Small intestine (tissue), 7 donors: ENCODE data around the gene GALNT15. TPM values are rescaled to one million over a fixed set of nuclear protein-coding genes. Genes with fewer than 3 reads are reported as not detected.
A peak's percentile ranks its signal among the peaks of the same experiment; 100 is the strongest.

Experiments used
- DNase-seq, 2 donors: peaks; one replicate each; pipeline versions ENCODE4 v3.0.0 to v3.0.0-alpha.2; 2013
- FAIRE-seq: peaks from 2 replicates; lab custom pipeline; 2012; peaks lifted over from hg19 to GRCh38; lab: Jason Lieb, UNC
- H3K27ac ChIP-seq, 3 donors: one replicate each; pipeline ENCODE4 v1.5.1; 2013; ENCODE audit warnings: low read length in 2 of 3, mild to moderate bottlenecking in 2 of 3, control low read depth in 1 of 3, inconsistent platforms in 1 of 3, low read depth in 1 of 3, moderate library complexity in 1 of 3
- H3K27me3 ChIP-seq, 3 donors: one replicate each; pipeline ENCODE4 v1.6.1; 2013; ENCODE audit warnings: low read length in 3 of 3, inconsistent platforms in 1 of 3; ENCODE audit not compliant: control insufficient read depth in 3 of 3, insufficient read depth in 3 of 3
- H3K36me3 ChIP-seq, 3 donors: one replicate each; pipeline ENCODE4 v1.6.1; 2013; ENCODE audit warnings: low read length in 3 of 3, inconsistent platforms in 1 of 3, low read depth in 1 of 3, mild to moderate bottlenecking in 1 of 3, moderate library complexity in 1 of 3; ENCODE audit not compliant: control insufficient read depth in 3 of 3, insufficient read depth in 2 of 3
- H3K4me1 ChIP-seq, 3 donors: one replicate each; pipeline ENCODE4 v1.6.1; 2013; ENCODE audit warnings: low read length in 2 of 3, inconsistent platforms in 1 of 3, low read depth in 1 of 3, mild to moderate bottlenecking in 1 of 3, moderate library complexity in 1 of 3; ENCODE audit not compliant: control insufficient read depth in 3 of 3, insufficient read depth in 2 of 3
- H3K4me3 ChIP-seq, 3 donors: one replicate each; pipeline ENCODE4 v1.5.1; 2013; ENCODE audit warnings: low read length in 3 of 3, control low read depth in 1 of 3, inconsistent platforms in 1 of 3, low read depth in 1 of 3, mild to moderate bottlenecking in 1 of 3, moderate library complexity in 1 of 3
- H3K9me3 ChIP-seq, 2 donors: one replicate each; pipeline ENCODE4 v1.6.1; 2013; ENCODE audit warnings: low read depth in 1 of 2, low read length in 1 of 2; ENCODE audit not compliant: control insufficient read depth in 2 of 2, insufficient read depth in 1 of 2
- WGBS, 3 donors: extraction: QIAGEN DNeasy Blood & Tissue Kit; methylation state at CpG; one replicate each; pipeline ENCODE4 v1.1.7; 2013; 5-methylcytosine and 5-hydroxymethylcytosine counted together
- polyA plus RNA-seq, 4 donors: library from polyadenylated mRNA; stranded (reverse) in 3 of 4; unstranded in 1 of 4; fragments of 200-250 nt in 3 of 4; fragments of 120-200 nt in 1 of 4; gene quantifications; one replicate each; pipeline versions ENCODE4 v1.2.1 to v1.2.3, GENCODE V29; 2013
- donor health status: healthy with polysubstance abuse.
- donor health status: control.
- donor health status: control.
- donor health status: Bipolar disorder and iron deficiency.
- donor health status: healthy.

GALNT15 gene
- polyA plus RNA-seq, 4 donors = 0.41 to 29.5 (median 0.88) TPM

DNA sequence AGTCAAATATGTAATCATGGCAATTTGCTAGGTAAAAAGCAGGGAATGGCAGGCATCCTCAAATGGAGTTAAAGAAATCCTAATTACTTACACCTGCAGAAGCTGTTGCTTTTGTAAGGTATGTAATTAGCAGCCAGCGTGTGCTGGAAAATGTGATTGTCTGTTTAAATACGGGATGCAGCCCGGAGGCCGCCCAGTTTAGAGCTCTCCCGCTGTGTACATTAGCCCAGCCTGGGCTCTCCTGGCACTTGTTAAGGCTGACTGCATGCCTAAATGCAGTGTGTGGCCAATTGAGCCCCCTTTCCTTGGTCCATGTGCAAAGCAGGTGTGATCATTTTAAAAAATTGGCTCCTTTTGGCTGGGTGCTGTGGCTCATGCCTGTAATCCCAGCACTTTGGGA lies 81.2 kb downstream of the GALNT15 start:
- H3K4me3 ChIP-seq = no peak overlapping the region
- H3K9me3 ChIP-seq = peaks cover 0 to 2% of the 10 kb centered on the region in 2 donors
- WGBS, 3 donors = 89 to 98% (median 92%) methylated on average over 5 of the region's 5 CpGs
- peaks cover 4 to 5% (median 4%) of the 10 kb centered on the region in 3 donors for H3K36me3 ChIP-seq
- no peak for DNase-seq
- no peaks in the 10 kb centered on the region for H3K27me3 ChIP-seq
- FAIRE-seq = no peak
- no peak overlapping the region for H3K27ac ChIP-seq
- peaks cover 0 to 20% (median 7%) of the 10 kb centered on the region in 3 donors for H3K4me1 ChIP-seq

DNA sequence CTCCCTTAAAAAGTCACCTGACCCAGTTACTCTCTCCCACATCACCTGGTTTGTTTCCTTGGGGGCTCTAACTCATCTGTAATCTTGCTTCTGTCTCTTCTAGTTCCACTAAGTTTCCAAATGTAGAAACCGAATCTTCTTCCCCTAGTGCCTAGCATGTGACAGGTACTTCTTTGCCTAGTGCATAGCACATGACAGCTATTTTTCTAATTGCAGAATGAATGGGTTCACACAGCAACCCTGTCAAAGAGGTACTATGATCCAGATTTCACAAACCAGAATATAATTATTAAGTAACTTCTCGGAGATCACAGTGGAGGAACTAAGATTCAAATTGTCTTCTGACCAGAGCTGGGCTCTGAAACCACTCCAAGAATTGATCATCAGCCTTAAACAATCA lies 82.8 kb downstream of the GALNT15 start:
- 88 to 91% (median 90%) methylated on average over 2 of the region's 2 CpGs for WGBS, 3 donors
- Histone ChIP-seq H3K4me1 (peaks cover 0 to 9% (median 2%) of the 10 kb centered on the region in 3 donors), H3K9me3 (peaks cover 0 to 2% of the 10 kb centered on the region in 2 donors), H3K4me3 (no peak overlapping the region), H3K27ac (no peak overlapping the region), H3K36me3 (peaks cover 4 to 10% (median 4%) of the 10 kb centered on the region in 3 donors), H3K27me3 (no peaks in the 10 kb centered on the region)
- FAIRE-seq (no peak), DNase-seq (no peak)

DNA sequence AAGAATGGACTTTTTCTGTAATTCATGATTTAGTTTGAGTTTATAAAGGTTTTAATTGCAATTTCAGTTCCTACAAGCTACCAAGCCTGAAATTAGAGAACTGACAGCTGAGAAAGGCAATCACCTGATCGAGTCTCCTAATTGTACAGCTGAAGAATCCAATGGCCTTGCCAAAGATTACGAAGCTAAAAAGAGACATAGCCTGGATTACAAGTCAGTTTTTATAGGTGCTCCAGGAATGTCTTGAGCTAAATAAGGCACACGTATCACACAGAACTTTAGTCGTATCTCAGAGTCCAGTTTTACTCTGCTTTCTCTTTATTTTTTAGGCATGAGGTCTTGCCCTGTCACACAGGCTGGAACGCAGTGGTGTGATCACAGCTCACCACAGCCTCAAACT lies 83.7 kb downstream of the GALNT15 start:
- peaks cover 0 to 4% (median 2%) of the 10 kb centered on the region in 3 donors for H3K4me1 ChIP-seq
- WGBS, 3 donors = 80 to 85% (median 82%) methylated on average over 5 of the region's 5 CpGs
- FAIRE-seq = no peak
- peaks cover 0 to 2% of the 10 kb centered on the region in 2 donors for H3K9me3 ChIP-seq
- peak overlapping the region in 1 of 3 donors; percentile 12 for H3K27ac ChIP-seq
- no peak for DNase-seq
- H3K4me3 ChIP-seq = no peak overlapping the region
- H3K27me3 ChIP-seq = no peaks in the 10 kb centered on the region
- H3K36me3 ChIP-seq = peaks cover 4 to 10% (median 4%) of the 10 kb centered on the region in 3 donors

DNA sequence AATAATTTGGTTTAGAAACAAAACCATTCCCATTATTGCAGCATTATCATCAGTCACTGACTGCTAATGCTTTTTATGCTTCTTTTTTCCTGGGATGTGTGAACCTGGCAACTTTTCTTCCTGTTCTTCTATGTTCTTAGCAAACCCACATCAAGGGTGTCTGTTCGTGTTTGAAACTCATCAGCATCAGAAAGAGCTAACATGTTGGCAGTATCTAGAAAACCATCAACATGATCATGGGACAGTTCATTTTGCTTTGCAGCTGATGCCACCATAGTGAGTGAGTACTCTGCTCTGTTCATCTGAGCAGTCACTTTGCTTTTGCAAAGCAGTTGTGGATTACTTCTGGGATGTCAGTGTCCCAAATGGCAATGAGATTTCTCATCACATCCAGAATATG lies 84.4 kb downstream of the GALNT15 start:
- H3K4me3 ChIP-seq = no peak overlapping the region
- 73 to 94% (median 76%) methylated on average over 1 of the region's 1 CpG for WGBS, 3 donors
- no peak for FAIRE-seq

DNA sequence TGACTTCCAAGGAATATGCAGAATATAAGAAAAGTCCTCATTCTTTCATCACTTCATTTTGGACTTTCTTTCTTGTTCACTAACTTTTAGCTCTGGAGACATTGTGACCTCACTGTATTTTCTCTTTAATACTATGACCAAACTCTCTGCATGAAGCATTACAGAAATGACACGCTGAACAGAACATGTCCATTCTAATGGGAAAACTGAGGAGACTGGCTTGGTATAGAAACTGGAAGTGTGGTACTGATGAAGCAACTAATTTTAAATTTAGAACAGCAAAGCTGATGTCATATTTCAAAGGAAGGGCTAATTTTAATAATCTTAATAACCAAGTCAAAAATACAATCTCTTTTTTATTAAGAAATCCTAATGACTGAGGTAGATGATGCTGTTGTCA lies 85.6 kb downstream of the GALNT15 start:
- H3K4me1 ChIP-seq = peaks cover 0 to 5% (median 0%) of the 10 kb centered on the region in 3 donors
- DNase-seq (no peak), FAIRE-seq (no peak)
- 89 to 96% (median 91%) methylated on average over 1 of the region's 1 CpG for WGBS, 3 donors
- no peaks in the 10 kb centered on the region for H3K9me3 ChIP-seq
- no peak overlapping the region for H3K27ac ChIP-seq
- peaks cover 4 to 10% (median 4%) of the 10 kb centered on the region in 3 donors for H3K36me3 ChIP-seq
- H3K4me3 ChIP-seq = no peak overlapping the region
- no peaks in the 10 kb centered on the region for H3K27me3 ChIP-seq

More for the DNA sequence above, 84.4 kb downstream of the GALNT15 start:
- Histone ChIP-seq H3K4me1 (peaks cover 0 to 5% (median 0%) of the 10 kb centered on the region in 3 donors), H3K36me3 (peaks cover 4 to 10% (median 4%) of the 10 kb centered on the region in 3 donors), H3K27ac (peak overlapping the region in 1 of 3 donors; percentile 12), H3K9me3 (no peaks in the 10 kb centered on the region), H3K27me3 (no peaks in the 10 kb centered on the region)
- no peak for DNase-seq

DNA sequence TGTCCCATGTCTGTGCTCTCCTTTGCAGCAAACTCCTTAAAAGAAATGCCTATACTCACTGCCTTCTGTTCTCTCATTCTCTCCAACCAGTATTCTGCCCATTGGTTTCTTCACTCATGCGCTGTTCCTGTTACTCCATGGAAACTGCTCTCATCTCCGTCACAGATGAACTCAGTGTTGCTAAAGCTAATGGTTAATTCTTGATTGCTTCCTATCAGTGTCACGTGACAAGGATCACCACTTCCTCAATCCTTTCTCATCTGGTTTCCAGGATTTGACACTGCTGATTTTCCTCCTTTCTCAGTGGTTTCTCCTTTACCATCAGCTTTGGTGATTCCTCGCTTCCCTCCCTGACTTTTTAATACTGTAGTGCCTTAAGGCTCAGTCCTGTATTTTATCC lies 87.7 kb downstream of the GALNT15 start:
- Histone ChIP-seq H3K4me1 (peaks cover 5 to 7% (median 7%) of the 10 kb centered on the region in 3 donors), H3K27me3 (no peaks in the 10 kb centered on the region), H3K4me3 (peak overlapping the region in 1 of 3 donors; percentile 6), H3K27ac (peak overlapping the region in 1 of 3 donors; percentile 77), H3K36me3 (peaks cover 4 to 8% (median 4%) of the 10 kb centered on the region in 3 donors), H3K9me3 (no peaks in the 10 kb centered on the region)
- 62 to 77% (median 68%) methylated on average over 4 of the region's 4 CpGs for WGBS, 3 donors
- FAIRE-seq = no peak
- peak; percentile 37 to 46 for DNase-seq

DNA sequence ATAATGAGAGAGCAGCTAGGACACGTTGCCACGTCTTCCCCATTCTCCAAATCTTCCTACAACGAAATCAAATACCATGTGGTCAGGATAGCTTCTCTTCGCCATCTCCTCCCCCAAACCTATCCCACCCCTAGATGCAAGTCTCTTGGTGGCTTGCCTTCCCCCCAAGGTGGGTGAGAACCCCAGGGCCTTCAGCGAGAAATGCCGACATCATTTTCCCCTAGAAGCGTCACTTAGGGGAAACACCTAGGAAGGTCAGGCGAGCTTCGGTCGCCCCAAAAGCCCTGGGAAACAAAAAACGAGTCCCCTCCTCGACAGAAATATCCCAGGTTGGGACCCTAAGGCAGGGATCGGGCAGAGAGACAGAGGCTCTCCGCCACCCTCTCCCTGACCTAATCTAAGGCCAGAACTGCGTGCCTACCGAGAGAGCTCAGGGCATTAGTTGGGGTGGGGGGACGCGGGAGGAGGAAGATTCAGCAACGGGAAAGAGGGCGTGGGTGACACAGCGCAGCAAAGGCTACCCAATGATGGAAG lies 89.8 kb downstream of the GALNT15 start:
- no peak for FAIRE-seq
- 0 to 1% (median 1%) methylated on average over 21 of the region's 21 CpGs for WGBS, 3 donors

DNA sequence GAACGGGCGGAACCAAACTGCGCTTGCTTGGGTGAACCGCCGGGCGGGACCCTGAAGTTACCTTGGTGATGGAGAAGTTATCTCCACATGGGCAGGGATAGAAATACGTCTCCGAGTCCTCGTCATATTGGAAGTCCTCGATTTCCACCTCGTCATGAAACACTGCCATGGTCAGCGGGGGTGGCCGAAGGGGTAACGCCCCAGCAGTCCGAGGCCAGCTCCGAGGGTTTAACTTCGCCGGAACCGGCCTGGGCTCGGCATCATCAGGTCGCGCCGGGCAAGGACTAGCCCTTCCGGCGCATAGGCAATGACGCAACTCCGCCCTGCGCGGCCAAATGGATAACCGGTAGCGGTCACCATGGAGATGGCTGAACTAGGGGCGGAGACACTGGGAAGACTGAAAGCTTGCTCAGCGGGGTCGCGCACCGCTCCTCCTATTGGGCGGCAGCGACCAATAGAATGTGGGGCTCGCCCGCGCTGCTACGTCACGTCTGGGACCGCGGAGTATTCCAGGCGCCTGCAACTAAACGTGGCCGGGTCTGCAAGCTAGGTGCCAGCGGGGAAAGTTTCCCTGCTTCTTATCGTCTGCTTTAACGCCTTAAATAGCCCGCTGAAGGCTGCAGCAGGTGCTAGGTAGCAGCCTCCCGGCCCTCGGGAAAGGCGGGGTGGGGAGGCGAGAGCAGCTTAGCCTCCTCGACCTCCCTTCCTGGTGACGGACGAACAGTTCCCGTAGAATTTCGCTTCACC lies 90.4 kb downstream of the GALNT15 start, which contains the start of the genes DPH3 and OXNAD1:
Gene DPH3 (minus strand): TSS at position 236 of the 747 bp plus-strand sequence. CDS start 67 bp downstream, at position 169.
Gene OXNAD1 (plus strand): TSS at position 505 of the 747 bp plus-strand sequence. CDS start 5,741 bp downstream, outside the sequence.
- peak within 1 kb of the TSS; percentile 98 to 99 (median 99) for H3K27ac ChIP-seq
- no peaks in the 10 kb centered on the region for H3K9me3 ChIP-seq
- FAIRE-seq (no peak), DNase-seq (peak; percentile 99 to 100)
- H3K36me3 ChIP-seq = peaks cover 0 to 8% (median 0%) of the 10 kb centered on the region in 3 donors
- 0% methylated on average over 60 to 61 of the region's 61 CpGs for WGBS, 3 donors
- peaks cover 5 to 10% (median 7%) of the 10 kb centered on the region in 3 donors for H3K4me1 ChIP-seq
- no peaks in the 10 kb centered on the region for H3K27me3 ChIP-seq
- H3K4me3 ChIP-seq = peak within 1 kb of the TSS; percentile 78 to 98 (median 94)

More for the DNA sequence above, 89.8 kb downstream of the GALNT15 start:
- Histone ChIP-seq H3K9me3 (no peaks in the 10 kb centered on the region), H3K27me3 (no peaks in the 10 kb centered on the region), H3K36me3 (peaks cover 0 to 8% (median 0%) of the 10 kb centered on the region in 3 donors), H3K4me3 (peak overlapping the region; percentile 70 to 94 (median 75)), H3K27ac (peak overlapping the region; percentile 64 to 99 (median 85)), H3K4me1 (peaks cover 5 to 10% (median 7%) of the 10 kb centered on the region in 3 donors)
- DNase-seq = no peak
